Left ventricle myocardium inferior (tissue), 1 donor: ENCODE results near the gene TMEM163. TPM values are rescaled to one million over a fixed set of nuclear protein-coding genes. Genes with fewer than 3 reads are reported as not detected.

Experiments
- DNase-seq: peaks from one replicate; pipeline ENCODE4 v3.0.0-alpha.2; 2020
- H3K27ac ChIP-seq: fragments of 200-600 bp; replicated peaks from 2 replicates; pipeline ENCODE4 v1.8.0; 2021
- H3K27me3 ChIP-seq: fragments of 200-600 bp; 2 replicates; pipeline ENCODE4 v1.8.0; 2021; ENCODE audit warnings: low read depth
- H3K36me3 ChIP-seq: fragments of 200-600 bp; 2 replicates; pipeline ENCODE4 v1.8.0; 2021
- H3K4me1 ChIP-seq: fragments of 200-600 bp; 2 replicates; pipeline ENCODE4 v1.8.0; 2021
- H3K4me3 ChIP-seq: fragments of 200-600 bp; 2 replicates; pipeline ENCODE4 v1.8.0; 2021; ENCODE audit warnings: mild to moderate bottlenecking, moderate library complexity
- H3K9me3 ChIP-seq: fragments of 200-600 bp; replicated peaks from 2 replicates; pipeline ENCODE4 v1.8.0; 2021
- CTCF ChIP-seq: fragments of 200-600 bp; IDR thresholded peaks from 2 replicates; pipeline ENCODE4 v1.8.0; 2021; ENCODE audit warnings: antibody characterized with exemption, mild to moderate bottlenecking, borderline replicate concordance
- intact Hi-C: fragments of 100-400 bp; cut with micrococcal nuclease; formaldehyde crosslinking; loops from one replicate; pipeline ENCODE4 v1.11.0; 2022
- total RNA-seq: library from RNA; stranded (reverse); fragmentation: NEBNext Ultra II Directional; extraction: Animal tissue kit (Norgen Biotek cat#: 25700); gene quantifications from one replicate; pipeline ENCODE4 v1.2.1, GENCODE V29; 2021
- donor health status: DM: no; HTN: yes; CAD: no; lungs with severe emphysema.

TMEM163 gene
- total RNA-seq, 1 donor from 2014 or later: 0.22 TPM

GRCh38 chr2:134553657-134554056, 165.1 kb downstream of the TMEM163 start:
- Histone ChIP-seq H3K4me1 (no peaks in the 10 kb centered on the region), H3K4me3 (no peak overlapping the region), H3K27me3 (peaks cover 5% of the 10 kb centered on the region), H3K36me3 (no peaks in the 10 kb centered on the region), H3K27ac (no peak overlapping the region), H3K9me3 (no peaks in the 10 kb centered on the region)
- DNase-seq: no peak
- TF ChIP-seq CTCF: no peak
- intact Hi-C loops: no loop called here

- Histone ChIP-seq H3K4me1 (no peaks in the 10 kb centered on the region), H3K4me3 (no peak overlapping the region), H3K27ac (no peak overlapping the region), H3K27me3 (peaks cover 5% of the 10 kb centered on the region), H3K36me3 (no peaks in the 10 kb centered on the region), H3K9me3 (no peaks in the 10 kb centered on the region)
- no peak for TF ChIP-seq CTCF
- DNase-seq: no peak
- intact Hi-C loops: no loop called here
These were observed 168.1 kb downstream of the TMEM163 start for GRCh38 chr2:134550566-134551164.

GRCh38 chr2:134549104-134549503, 169.7 kb downstream of the TMEM163 start:
- TF ChIP-seq CTCF: no peak
- no peak overlapping the region for H3K27ac ChIP-seq
- intact Hi-C loops: no loop called here
- no peak overlapping the region for H3K4me3 ChIP-seq
- no peaks in the 10 kb centered on the region for H3K9me3 ChIP-seq
- no peaks in the 10 kb centered on the region for H3K4me1 ChIP-seq
- DNase-seq: no peak
- H3K27me3 ChIP-seq: peaks cover 5% of the 10 kb centered on the region
- no peaks in the 10 kb centered on the region for H3K36me3 ChIP-seq

- intact Hi-C loops: no loop called here
- TF ChIP-seq CTCF: no peak
- H3K4me3 ChIP-seq: no peak overlapping the region
- H3K9me3 ChIP-seq: no peaks in the 10 kb centered on the region
- no peaks in the 10 kb centered on the region for H3K27me3 ChIP-seq
- no peak for DNase-seq
- H3K27ac ChIP-seq: no peak overlapping the region
- H3K36me3 ChIP-seq: no peaks in the 10 kb centered on the region
- H3K4me1 ChIP-seq: peaks cover 21% of the 10 kb centered on the region
These were observed 177.8 kb downstream of the TMEM163 start for GRCh38 chr2:134540990-134541389.

GRCh38 chr2:134539981-134540380, 178.8 kb downstream of the TMEM163 start:
- no peaks in the 10 kb centered on the region for H3K27me3 ChIP-seq
- H3K27ac ChIP-seq: no peak overlapping the region
- no peak for TF ChIP-seq CTCF
- peaks cover 21% of the 10 kb centered on the region for H3K4me1 ChIP-seq
- intact Hi-C loops: no loop called here
- no peak for DNase-seq
- H3K9me3 ChIP-seq: no peaks in the 10 kb centered on the region
- H3K36me3 ChIP-seq: no peaks in the 10 kb centered on the region
- no peak overlapping the region for H3K4me3 ChIP-seq
